Mucosa of gallbladder (tissue), 1 donor: ENCODE results near the gene PRLHR. TPM values are rescaled to one million over a fixed set of nuclear protein-coding genes. Genes with fewer than 3 reads are reported as not detected.

Source experiments
- DNase-seq: peaks from one replicate; pipeline ENCODE4 v3.0.0-alpha.2; 2020; ENCODE audit warnings: low spot score
- total RNA-seq: library from RNA; stranded (reverse); gene quantifications from one replicate; pipeline ENCODE4 v1.2.1, GENCODE V29; 2021
- donor health status: DM: no; HTN: no; CAD: no.

PRLHR gene
- total RNA-seq, 1 donor from 2014 or later, result 0.17 TPM

GRCh38 chr10:118563373-118563890 is 32.0 kb downstream of the PRLHR start:
- DNase-seq, result no peak

- DNase-seq, result no peak
These were observed 32.6 kb downstream of the PRLHR start for GRCh38 chr10:118562851-118563250.

- no peak for DNase-seq
These were observed 37.5 kb downstream of the PRLHR start for GRCh38 chr10:118557946-118558345.

- DNase-seq, result no peak
These were observed 43.8 kb downstream of the PRLHR start for GRCh38 chr10:118551535-118552100.

GRCh38 chr10:118547282-118547681 is 48.2 kb downstream of the PRLHR start:
- DNase-seq, result no peak

GRCh38 chr10:118546479-118546878 is 49.0 kb downstream of the PRLHR start:
- no peak for DNase-seq

- no peak for DNase-seq
These were observed 50.1 kb downstream of the PRLHR start for GRCh38 chr10:118545381-118545780.

GRCh38 chr10:118544401-118544948 is 51.0 kb downstream of the PRLHR start:
- DNase-seq, result no peak

- DNase-seq, result peak; percentile 61
These were observed 51.6 kb downstream of the PRLHR start for GRCh38 chr10:118543714-118544400.

- DNase-seq, result no peak
These were observed 52.7 kb downstream of the PRLHR start for GRCh38 chr10:118542745-118543144.

- DNase-seq, result no peak
These were observed 53.2 kb downstream of the PRLHR start for GRCh38 chr10:118542205-118542604.

GRCh38 chr10:118541718-118542117 is 53.7 kb downstream of the PRLHR start:
- no peak for DNase-seq

Other genes with a start within 250 kb of the PRLHR start
- gene CACUL1, start 159.3 kb upstream of the PRLHR start, total RNA-seq, result 33.1 TPM